Neural progenitor cell (in vitro differentiated cells): ENCODE results near the gene PRRC2A. TPM values are rescaled to one million over a fixed set of nuclear protein-coding genes. Genes with fewer than 3 reads are reported as not detected.

Experiments
- DNase-seq: peaks from one replicate; pipeline ENCODE4 v3.0.0-alpha.2; 2016; ENCODE audit warnings: low spot score
- H2AFZ ChIP-seq: fragments of 200-600 bp; sonication (generic); replicated peaks from 2 replicates; pipeline ENCODE4 v1.6.1; 2016; ENCODE audit warnings: antibody characterized with exemption
- H3F3A ChIP-seq: fragments of 200-600 bp; sonication (generic); 2 replicates; pipeline ENCODE4 v1.6.1; 2016; ENCODE audit warnings: antibody characterized with exemption, low read depth
- H3K27ac ChIP-seq: fragments of 200-600 bp; sonication (generic); 2 replicates; pipeline ENCODE4 v1.5.1; 2016; ENCODE audit warnings: mild to moderate bottlenecking
- H3K27me3 ChIP-seq: fragments of 200-600 bp; sonication (generic); 2 replicates; pipeline ENCODE4 v1.6.1; 2016; ENCODE audit warnings: mild to moderate bottlenecking, moderate library complexity
- H3K36me3 ChIP-seq: fragments of 200-600 bp; sonication (generic); 2 replicates; pipeline ENCODE4 v1.5.1; 2016
- H3K4me1 ChIP-seq: fragments of 200-600 bp; sonication (generic); 2 replicates; pipeline ENCODE4 v1.6.1; 2016; ENCODE audit warnings: mixed run types
- H3K4me2 ChIP-seq: fragments of 200-600 bp; sonication (generic); 2 replicates; pipeline ENCODE4 v1.6.1; 2016
- H3K4me3 ChIP-seq: fragments of 200-600 bp; sonication (generic); 2 replicates; pipeline ENCODE4 v1.5.1; 2016
- H3K79me2 ChIP-seq: fragments of 200-600 bp; sonication (generic); 2 replicates; pipeline ENCODE4 v1.6.1; 2016; ENCODE audit warnings: low read depth
- H3K9ac ChIP-seq: fragments of 200-600 bp; sonication (generic); 2 replicates; pipeline ENCODE4 v1.6.1; 2016
- H3K9me3 ChIP-seq: fragments of 200-600 bp; sonication (generic); 2 replicates; pipeline ENCODE4 v1.5.1; 2016; ENCODE audit warnings: low read depth
- H4K20me1 ChIP-seq: fragments of 200-600 bp; sonication (generic); 2 replicates; pipeline ENCODE4 v1.6.1; 2016; ENCODE audit warnings: low read depth
- H3K27ac Mint-ChIP-seq: 3 replicates; pipeline ENCODE4 v1.8.0; 2021; ENCODE audit warnings: mixed read lengths
- H3K27me3 Mint-ChIP-seq: 2 replicates; pipeline ENCODE4 v1.8.0; 2022; ENCODE audit warnings: low read depth, mild to moderate bottlenecking, inconsistent platforms, moderate library complexity, mixed read lengths; ENCODE audit not compliant: insufficient read depth
- H3K36me3 Mint-ChIP-seq: 3 replicates; pipeline ENCODE4 v1.8.0; 2021; ENCODE audit warnings: mixed read lengths
- H3K4me1 Mint-ChIP-seq: 3 replicates; pipeline ENCODE4 v1.8.0; 2021; ENCODE audit warnings: mixed read lengths
- H3K4me3 Mint-ChIP-seq: 3 replicates; pipeline ENCODE4 v1.8.0; 2021; ENCODE audit warnings: mild to moderate bottlenecking, moderate library complexity, mixed read lengths
- H3K9me3 Mint-ChIP-seq: 3 replicates; pipeline ENCODE4 v1.8.0; 2020; ENCODE audit warnings: mixed read lengths
- CTCF ChIP-seq: fragments of 200-600 bp; sonication (generic); IDR thresholded peaks from 2 replicates; pipeline ENCODE4 v1.5.1; 2017; ENCODE audit warnings: antibody characterized with exemption, mild to moderate bottlenecking
- EZH2 ChIP-seq: fragments of 200-600 bp; sonication (generic); IDR thresholded peaks from 2 replicates; pipeline ENCODE4 v1.6.1; 2017; ENCODE audit warnings: antibody characterized with exemption, mild to moderate bottlenecking, moderate library complexity
- EZH2phosphoT487 ChIP-seq: fragments of 200-600 bp; sonication (generic); IDR thresholded peaks from 2 replicates; pipeline ENCODE4 v1.6.1; 2017; ENCODE audit warnings: antibody characterized with exemption
- total RNA-seq: library from RNA; depleted of rRNA; stranded (reverse); fragments of >200 nt; gene quantifications from 2 replicates; pipeline ENCODE4 v1.2.3, GENCODE V29; 2015; ENCODE audit warnings: low replicate concordance

The PRRC2A gene
- total RNA-seq, 1 donor from 2014 or later: 55.5 TPM

GRCh38 chr6:31580807-31581433 lies 39.6 kb upstream of the PRRC2A start:
- H3K27ac ChIP-seq: no peak overlapping the region
- no peaks in the 10 kb centered on the region for H4K20me1 ChIP-seq
- H2AFZ ChIP-seq: peak overlapping the region; percentile 87
- H3K36me3 ChIP-seq: no peaks in the 10 kb centered on the region
- Mint-ChIP-seq H3K4me1 (peaks cover 15% of the 10 kb centered on the region), H3K27ac (peak overlapping the region; percentile 90), H3K36me3 (no peaks in the 10 kb centered on the region), H3K9me3 (no peaks in the 10 kb centered on the region), H3K27me3 (peaks cover 17% of the 10 kb centered on the region), H3K4me3 (peak overlapping the region; percentile 95)
- peak overlapping the region; percentile 44 for H3K9ac ChIP-seq
- H3K4me1 ChIP-seq: peaks cover 11% of the 10 kb centered on the region
- peaks cover 9% of the 10 kb centered on the region for H3K27me3 ChIP-seq
- peak; percentile 93 for DNase-seq
- no peaks in the 10 kb centered on the region for H3K79me2 ChIP-seq
- no peak for TF ChIP-seq EZH2phosphoT487
- peak; percentile 96 for TF ChIP-seq CTCF
- TF ChIP-seq EZH2: peak; percentile 39
- peak overlapping the region; percentile 69 for H3K4me3 ChIP-seq
- H3K4me2 ChIP-seq: peak overlapping the region; percentile 94
- no peaks in the 10 kb centered on the region for H3F3A ChIP-seq
- no peaks in the 10 kb centered on the region for H3K9me3 ChIP-seq

GRCh38 chr6:31581434-31582229 lies 38.9 kb upstream of the PRRC2A start:
- peak overlapping the region; percentile 90 for H3K27ac Mint-ChIP-seq

GRCh38 chr6:31582230-31582643 lies 38.3 kb upstream of the PRRC2A start, which contains the start of gene LTB:
Gene LTB (minus strand): TSS chr6:31582424. CDS start chr6:31582417, 7 bp downstream.
- Histone ChIP-seq H3K27me3 (peaks cover 9% of the 10 kb centered on the region), H2AFZ (peak within 1 kb of the TSS; percentile 87), H3K9me3 (no peaks in the 10 kb centered on the region), H4K20me1 (no peaks in the 10 kb centered on the region), H3K79me2 (no peaks in the 10 kb centered on the region), H3F3A (no peaks in the 10 kb centered on the region), H3K4me3 (peak within 1 kb of the TSS; percentile 69), H3K9ac (peak within 1 kb of the TSS; percentile 44), H3K4me2 (peak within 1 kb of the TSS; percentile 94), H3K27ac (no peak within 1 kb of the TSS), H3K36me3 (no peaks in the 10 kb centered on the region), H3K4me1 (peaks cover 11% of the 10 kb centered on the region)
- Mint-ChIP-seq H3K36me3 (no peaks in the 10 kb centered on the region), H3K4me3 (peak within 1 kb of the TSS; percentile 95), H3K27ac (peak within 1 kb of the TSS; percentile 90), H3K27me3 (peaks cover 18% of the 10 kb centered on the region), H3K4me1 (peaks cover 17% of the 10 kb centered on the region), H3K9me3 (no peaks in the 10 kb centered on the region)
- TF ChIP-seq EZH2 (no peak), CTCF (no peak), EZH2phosphoT487 (no peak)
- DNase-seq: no peak

More at GRCh38 chr6:31581434-31582229, 38.9 kb upstream of the PRRC2A start:
- TF ChIP-seq EZH2phosphoT487: no peak
- TF ChIP-seq CTCF: no peak
- no peak for TF ChIP-seq EZH2
- Histone ChIP-seq H3K36me3 (no peaks in the 10 kb centered on the region), H3K9ac (peak overlapping the region; percentile 44), H3K27ac (no peak overlapping the region), H3F3A (no peaks in the 10 kb centered on the region), H3K4me3 (peak overlapping the region; percentile 69), H3K4me2 (peak overlapping the region; percentile 94), H3K4me1 (peaks cover 11% of the 10 kb centered on the region), H2AFZ (peak overlapping the region; percentile 87), H3K27me3 (peaks cover 9% of the 10 kb centered on the region), H4K20me1 (no peaks in the 10 kb centered on the region), H3K9me3 (no peaks in the 10 kb centered on the region), H3K79me2 (no peaks in the 10 kb centered on the region)
- Mint-ChIP-seq H3K9me3 (no peaks in the 10 kb centered on the region), H3K27me3 (peaks cover 17% of the 10 kb centered on the region), H3K4me1 (peaks cover 15% of the 10 kb centered on the region), H3K4me3 (peak overlapping the region; percentile 95), H3K36me3 (no peaks in the 10 kb centered on the region)
- DNase-seq: peak; percentile 27
